Body of pancreas (tissue), 4 donors: ENCODE measurements around the gene WWOX.

ENCODE experiments used
- POLR2A ChIP-seq, 3 donors: fragments of 450-650 bp; IDR thresholded peaks; one replicate each; pipeline ENCODE4 v1.6.1; 2016; ENCODE audit warnings: antibody characterized with exemption in 3 of 3, mild to moderate bottlenecking in 2 of 3
- TF ChIP-seq, protein P1 (sequence below), 7 experiments: fragments of 450-650 bp in 4 of 7; fragments of 200-600 bp in 3 of 7; sonication (generic) in 3 of 7; IDR thresholded peaks; one replicate each; pipeline ENCODE4 v1.5.1; 2016 to 2019; ENCODE audit warnings: antibody characterized with exemption in 7 of 7

DNA sequence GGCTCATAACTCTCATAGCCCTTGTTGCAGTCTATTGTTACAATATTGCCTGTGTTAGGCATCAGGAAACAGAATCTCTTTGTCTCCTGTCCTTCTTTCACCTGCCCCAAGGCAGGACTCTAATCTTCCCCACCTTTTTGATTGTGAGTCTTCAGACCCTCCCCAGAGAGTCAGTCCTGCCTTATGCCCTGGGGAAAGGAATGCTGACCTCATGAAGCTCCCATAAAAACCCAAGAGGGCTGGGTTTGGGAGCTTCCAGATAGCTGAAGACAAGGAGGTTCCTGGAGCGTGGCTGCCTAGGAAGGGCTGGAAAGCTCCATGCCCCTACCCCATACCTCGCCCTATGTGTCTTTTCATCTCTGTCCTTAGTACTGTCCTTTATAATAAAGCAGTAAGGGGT is 688.8 kb downstream of the WWOX start:
- TF ChIP-seq, protein P1, sequence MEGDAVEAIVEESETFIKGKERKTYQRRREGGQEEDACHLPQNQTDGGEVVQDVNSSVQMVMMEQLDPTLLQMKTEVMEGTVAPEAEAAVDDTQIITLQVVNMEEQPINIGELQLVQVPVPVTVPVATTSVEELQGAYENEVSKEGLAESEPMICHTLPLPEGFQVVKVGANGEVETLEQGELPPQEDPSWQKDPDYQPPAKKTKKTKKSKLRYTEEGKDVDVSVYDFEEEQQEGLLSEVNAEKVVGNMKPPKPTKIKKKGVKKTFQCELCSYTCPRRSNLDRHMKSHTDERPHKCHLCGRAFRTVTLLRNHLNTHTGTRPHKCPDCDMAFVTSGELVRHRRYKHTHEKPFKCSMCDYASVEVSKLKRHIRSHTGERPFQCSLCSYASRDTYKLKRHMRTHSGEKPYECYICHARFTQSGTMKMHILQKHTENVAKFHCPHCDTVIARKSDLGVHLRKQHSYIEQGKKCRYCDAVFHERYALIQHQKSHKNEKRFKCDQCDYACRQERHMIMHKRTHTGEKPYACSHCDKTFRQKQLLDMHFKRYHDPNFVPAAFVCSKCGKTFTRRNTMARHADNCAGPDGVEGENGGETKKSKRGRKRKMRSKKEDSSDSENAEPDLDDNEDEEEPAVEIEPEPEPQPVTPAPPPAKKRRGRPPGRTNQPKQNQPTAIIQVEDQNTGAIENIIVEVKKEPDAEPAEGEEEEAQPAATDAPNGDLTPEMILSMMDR (IDR thresholded peaks at IDR 0.05), result no peak
- no peak for TF ChIP-seq POLR2A (IDR thresholded peaks at IDR 0.05)
